Left kidney (tissue), 8 donors: ENCODE data around the gene GEMIN8. TPM values are rescaled to one million over a fixed set of nuclear protein-coding genes. Genes with fewer than 3 reads are reported as not detected.

Experiments
- DNase-seq: peaks from one replicate; pipeline ENCODE4 v3.0.0-alpha.2; 2013
- long read RNA-seq, 8 donors: transcript quantifications; one replicate each; lab custom pipeline, GENCODE V29; 2026
- polyA plus RNA-seq: library from polyadenylated mRNA; unstranded; fragments of 120-200 nt; gene quantifications from one replicate; pipeline ENCODE4 v1.2.1, GENCODE V29; 2013; ENCODE audit not compliant: insufficient read length

GEMIN8 gene, protein sequence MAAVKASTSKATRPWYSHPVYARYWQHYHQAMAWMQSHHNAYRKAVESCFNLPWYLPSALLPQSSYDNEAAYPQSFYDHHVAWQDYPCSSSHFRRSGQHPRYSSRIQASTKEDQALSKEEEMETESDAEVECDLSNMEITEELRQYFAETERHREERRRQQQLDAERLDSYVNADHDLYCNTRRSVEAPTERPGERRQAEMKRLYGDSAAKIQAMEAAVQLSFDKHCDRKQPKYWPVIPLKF
- polyA plus RNA-seq, result 37.3 TPM
- long read RNA-seq, donor 1, partial matches to known transcripts, result 5 of 9 reads
- long read RNA-seq, donor 1, other reads (novel, unspliced or antisense), result 0 of 9 reads
- long read RNA-seq, donor 2, partial matches to known transcripts, result 0 of 10 reads
- long read RNA-seq, donor 2, other reads (novel, unspliced or antisense), result 9 of 10 reads
- long read RNA-seq, donor 3, partial matches to known transcripts, result 0 of 2 reads
- long read RNA-seq, donor 3, other reads (novel, unspliced or antisense), result 0 of 2 reads
- long read RNA-seq, donor 4, partial matches to known transcripts, result 0 of 1 reads
- long read RNA-seq, donor 4, other reads (novel, unspliced or antisense), result 0 of 1 reads
- long read RNA-seq, donor 5, transcript GEMIN8-203 (4 exons, 1,119 nt), result major isoform, 8 of 22 reads
- long read RNA-seq, donor 5, partial matches to known transcripts, result 0 of 22 reads
- long read RNA-seq, donor 5, other reads (novel, unspliced or antisense), result 14 of 22 reads
- long read RNA-seq, donor 6, partial matches to known transcripts, result 0 of 6 reads
- long read RNA-seq, donor 6, other reads (novel, unspliced or antisense), result 5 of 6 reads
- long read RNA-seq, donor 7, partial matches to known transcripts, result 0 of 12 reads
- long read RNA-seq, donor 7, other reads (novel, unspliced or antisense), result 9 of 12 reads
- long read RNA-seq, donor 8, result 0 reads

DNA sequence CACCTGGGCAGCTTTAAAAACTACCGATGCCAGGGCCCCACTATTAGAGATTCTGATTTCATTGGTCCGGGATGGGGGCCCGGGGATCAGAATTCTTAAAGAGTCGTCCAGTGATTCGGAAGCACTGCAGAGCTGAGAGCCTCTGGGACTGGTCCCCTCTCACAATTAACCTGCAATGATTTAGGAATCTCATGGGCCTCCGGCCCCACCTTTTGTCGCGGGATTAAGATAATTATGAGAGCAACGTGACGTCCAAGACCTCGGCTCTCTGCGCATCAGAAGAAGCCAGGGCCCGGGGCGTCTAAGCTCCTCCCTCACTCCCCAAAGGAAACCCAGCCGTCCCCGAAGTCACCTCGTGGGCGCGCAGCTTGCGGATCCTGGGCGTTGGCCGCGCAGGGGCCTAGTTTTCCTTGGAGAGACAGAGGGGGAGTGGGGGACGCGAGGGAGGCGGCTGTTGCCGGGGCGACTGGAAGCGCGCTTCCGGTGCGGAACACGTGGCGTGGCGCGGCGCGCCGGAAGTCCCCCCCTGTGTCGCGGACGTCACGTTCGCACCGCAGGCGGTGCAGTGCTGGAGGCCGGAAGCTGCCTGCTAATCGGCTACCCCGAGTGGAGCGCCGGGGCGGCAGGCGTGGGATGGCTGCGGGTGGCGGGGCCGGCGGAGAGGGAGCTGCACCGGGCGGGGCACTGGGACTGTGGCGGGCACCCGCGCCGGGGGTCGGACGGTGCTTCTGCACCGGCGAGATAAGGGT is at the start of gene GEMIN8:
Gene GEMIN8, minus strand, starts transcription at position 468 of the 749 bp plus-strand sequence. CDS start 8,414 bp downstream, outside the sequence.
- DNase-seq, result peak; percentile 77

DNA sequence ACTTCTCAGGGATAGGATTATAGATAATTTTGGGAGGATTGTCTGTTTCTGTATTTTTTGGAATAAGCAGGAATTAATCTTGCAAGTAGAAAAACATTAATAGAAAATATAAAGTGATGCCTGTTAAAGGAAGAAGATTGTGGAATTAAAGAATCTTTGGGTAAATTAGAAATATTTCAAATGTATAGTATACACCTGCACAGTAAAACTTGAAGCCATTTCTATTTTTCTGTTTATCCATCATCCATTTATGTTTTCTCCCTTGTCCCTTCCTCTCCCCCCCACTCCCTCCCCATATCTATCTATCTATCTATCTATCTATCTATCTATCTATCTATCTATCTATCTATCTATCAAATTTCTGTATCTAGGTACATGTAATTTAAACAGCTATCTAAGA is 46.9 kb upstream of the GEMIN8 start:
- DNase-seq, result no peak

DNA sequence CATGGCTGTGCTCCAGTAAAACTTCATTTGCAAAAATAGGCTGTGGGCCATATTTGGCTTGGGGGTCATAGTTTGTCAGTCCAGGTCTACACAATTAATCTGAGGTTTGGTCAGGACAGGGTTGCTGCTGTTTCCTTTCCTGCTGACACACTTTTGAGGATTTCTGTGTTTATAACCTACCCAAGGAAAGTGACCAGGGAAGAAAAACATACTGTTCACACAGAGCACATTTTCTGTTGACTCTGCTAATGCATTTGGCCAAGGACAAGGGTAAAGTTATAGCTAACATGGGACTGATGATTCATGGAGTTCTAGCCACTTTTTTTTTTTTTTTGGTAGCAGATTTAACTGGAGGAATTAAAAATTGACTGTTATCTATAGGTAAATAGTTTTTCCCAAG is 43.9 kb upstream of the GEMIN8 start:
- no peak for DNase-seq

DNA sequence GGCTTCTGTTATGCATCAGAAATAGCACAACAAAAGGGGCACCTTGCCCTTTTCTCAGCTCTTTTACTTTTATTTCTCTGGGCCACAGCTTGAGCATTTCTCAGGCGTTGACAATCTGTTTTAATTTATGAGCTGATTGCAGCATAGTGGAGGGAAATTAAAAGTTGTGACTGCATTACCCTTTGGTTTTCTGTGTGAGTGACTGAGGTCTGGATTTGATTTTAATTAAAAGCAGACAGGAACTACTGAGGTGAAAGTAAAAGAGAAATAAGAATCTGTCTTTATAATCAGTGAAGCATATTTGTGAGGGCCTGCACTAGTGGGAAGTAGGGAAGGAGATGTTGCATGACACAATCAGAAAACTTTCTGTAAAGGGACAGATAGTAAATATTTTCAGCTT is 43.4 kb upstream of the GEMIN8 start:
- DNase-seq, result no peak

DNA sequence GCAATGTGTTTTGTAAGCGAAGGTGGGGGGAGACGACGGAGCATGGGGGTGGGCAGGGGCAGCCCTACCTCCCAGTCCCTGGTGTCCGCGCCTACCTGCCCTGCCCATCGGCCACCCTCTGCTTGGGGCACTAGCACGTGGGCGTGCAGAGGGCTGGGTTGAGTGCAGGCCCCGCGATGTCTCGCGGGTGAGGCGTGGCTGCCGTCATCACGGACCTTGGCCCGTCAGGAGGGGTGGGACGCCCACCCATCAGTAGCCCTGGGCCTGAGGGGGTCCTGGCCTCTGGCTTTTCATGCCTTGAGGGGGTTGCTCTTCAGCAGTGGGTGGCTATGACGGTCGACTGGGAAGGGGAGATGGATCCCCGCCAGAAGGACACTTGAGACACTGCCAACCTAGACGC is 36.1 kb upstream of the GEMIN8 start:
- no peak for DNase-seq

DNA sequence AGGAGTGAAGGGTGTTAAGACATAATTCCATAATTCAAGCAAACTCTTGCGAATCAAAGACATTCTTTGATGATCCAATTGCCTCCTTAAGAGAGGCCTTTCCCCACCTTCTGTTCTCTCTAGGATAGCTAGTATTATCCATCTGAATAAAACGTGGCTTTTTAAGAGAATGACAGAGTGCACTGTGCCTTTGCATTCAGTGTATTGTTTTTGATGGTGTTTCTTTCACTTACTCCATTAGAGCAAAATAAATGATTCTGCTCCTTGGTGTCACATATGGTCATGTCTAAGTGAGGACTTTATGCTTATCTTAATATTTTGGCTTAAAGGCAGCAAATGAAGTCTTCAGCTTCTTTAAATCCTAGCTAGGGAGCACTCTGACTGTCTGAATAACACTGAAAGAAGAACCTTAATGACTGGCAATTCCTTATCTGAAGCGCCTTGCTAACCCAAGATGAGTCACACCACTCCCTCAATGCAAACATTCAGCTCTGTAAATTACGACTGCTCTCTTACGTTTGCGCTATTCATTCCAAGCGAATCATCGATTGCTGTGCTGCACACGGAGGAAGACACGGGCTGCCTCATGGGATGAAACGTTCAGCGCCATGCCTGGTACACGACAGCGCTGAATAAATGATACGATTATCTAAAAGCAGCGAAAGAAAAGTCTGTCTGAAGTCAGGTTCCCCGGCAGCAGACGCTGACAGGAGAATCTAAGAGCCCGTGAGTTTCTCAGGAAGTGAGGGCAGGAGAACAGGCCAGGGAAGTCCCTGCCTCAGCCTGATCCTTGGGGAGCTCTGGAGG is 35.1 kb upstream of the GEMIN8 start:
- no peak for DNase-seq

DNA sequence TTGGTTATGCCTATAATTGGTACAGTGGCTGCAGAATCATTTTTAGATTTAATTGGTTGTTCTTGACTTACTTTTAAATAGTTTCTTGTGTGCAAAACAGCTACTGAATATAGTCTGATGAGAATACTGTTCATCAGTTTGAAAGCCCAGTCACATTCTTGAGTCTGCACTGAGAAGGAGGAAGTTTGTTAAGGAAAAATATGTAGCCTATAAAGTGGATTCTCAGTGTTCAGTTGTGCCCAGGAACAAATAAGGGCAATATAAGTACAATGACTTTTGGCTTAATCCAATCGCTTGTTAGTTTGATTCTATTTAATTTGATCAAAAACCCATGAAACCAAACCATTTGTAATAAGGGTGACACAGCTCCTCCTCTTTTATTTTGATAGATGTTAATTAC is 32.8 kb upstream of the GEMIN8 start:
- DNase-seq, result no peak

DNA sequence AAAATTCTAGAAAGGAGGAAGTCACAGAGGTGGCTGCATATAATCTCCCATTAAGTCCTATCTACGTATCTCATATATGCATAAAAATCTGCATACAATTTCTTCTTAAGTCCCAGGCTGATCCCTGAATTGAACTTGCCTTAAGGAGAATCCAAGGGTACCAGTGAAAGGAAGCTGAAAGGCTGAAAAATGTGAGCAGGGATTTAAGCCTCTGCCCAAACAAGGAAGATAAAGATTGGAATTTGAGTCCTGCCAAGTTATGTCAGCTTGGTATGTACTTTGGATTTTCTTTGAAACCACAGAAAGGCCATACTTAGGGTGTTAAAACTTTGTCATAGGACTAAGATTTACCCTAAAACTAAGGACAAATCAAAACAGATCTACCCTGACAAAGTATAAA is 26.5 kb upstream of the GEMIN8 start:
- DNase-seq, result no peak

DNA sequence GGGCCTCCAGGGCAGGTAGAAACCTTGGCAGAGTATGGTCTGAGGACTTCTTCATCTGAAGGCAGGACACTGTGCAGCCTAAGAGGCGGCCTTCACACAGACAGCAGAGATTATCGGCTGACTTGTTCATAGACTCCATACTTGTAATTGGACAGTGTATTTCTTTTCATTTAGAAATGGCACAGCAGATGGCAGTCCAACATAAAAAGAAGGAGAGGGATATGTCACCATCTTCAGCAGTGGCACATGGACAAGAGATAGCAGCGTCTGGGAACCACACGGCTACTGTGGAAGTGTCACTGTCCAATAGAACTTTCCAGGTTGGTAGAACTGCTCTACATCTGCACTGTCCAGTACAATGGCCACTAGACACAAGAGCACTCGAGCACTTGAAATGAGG is 21.7 kb upstream of the GEMIN8 start:
- no peak for DNase-seq

DNA sequence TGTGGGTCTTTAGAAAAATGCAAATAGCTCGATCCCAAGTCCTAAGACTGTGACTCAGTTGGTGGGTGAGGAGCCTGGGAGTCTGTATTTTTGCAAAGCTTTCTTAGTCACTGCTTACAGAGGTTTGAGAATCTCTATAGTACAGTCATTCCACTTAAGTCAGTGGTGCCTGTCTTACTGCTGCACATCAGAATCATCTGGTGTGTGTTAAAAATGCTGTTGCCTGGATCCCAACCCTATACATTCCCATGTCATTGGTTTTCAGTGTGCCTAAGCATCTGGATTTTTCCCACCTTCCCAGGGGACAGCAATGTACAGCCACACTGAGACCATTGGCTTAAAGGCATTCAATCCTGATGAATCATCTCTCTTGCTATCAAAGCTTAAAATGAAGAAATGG is 21.0 kb upstream of the GEMIN8 start:
- no peak for DNase-seq

DNA sequence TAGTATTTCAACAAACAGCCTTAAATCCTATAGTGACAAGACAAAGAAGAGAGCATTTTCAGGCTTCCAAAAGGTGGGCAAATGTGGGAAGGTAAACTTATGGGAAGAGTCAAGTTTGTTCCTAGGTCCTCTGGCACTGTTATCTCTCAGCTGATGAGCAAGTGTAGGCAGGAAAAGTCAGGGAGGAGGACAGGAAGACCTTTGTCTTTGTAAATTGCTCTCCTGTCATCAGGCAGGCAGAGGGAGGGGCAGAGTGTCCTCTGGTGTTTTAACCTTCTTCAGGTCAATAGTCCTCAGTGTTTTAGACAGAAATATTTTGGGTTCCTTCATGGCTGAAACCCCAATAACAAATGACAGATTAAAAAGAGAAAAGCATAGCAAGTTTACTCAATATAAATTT is 13.5 kb upstream of the GEMIN8 start:
- no peak for DNase-seq

DNA sequence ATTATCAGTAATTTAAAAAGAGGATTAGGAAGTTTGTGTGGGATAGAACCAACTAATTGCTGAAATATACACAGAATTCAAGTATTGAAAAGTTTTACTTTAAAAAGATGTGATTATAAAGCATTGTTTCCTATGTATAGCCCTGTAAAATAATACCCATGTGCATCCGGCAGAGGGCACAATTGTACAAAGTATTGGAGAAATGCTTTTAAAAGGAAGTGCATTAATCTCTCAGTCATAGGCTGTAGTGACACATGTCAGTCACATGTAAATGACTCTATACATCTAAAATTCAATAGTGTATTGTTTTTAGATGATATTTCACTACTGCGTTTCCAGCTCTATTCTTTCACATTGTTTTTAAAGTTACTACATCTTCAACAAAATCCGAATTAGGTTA is 9.7 kb upstream of the GEMIN8 start:
- DNase-seq, result peak; percentile 49

DNA sequence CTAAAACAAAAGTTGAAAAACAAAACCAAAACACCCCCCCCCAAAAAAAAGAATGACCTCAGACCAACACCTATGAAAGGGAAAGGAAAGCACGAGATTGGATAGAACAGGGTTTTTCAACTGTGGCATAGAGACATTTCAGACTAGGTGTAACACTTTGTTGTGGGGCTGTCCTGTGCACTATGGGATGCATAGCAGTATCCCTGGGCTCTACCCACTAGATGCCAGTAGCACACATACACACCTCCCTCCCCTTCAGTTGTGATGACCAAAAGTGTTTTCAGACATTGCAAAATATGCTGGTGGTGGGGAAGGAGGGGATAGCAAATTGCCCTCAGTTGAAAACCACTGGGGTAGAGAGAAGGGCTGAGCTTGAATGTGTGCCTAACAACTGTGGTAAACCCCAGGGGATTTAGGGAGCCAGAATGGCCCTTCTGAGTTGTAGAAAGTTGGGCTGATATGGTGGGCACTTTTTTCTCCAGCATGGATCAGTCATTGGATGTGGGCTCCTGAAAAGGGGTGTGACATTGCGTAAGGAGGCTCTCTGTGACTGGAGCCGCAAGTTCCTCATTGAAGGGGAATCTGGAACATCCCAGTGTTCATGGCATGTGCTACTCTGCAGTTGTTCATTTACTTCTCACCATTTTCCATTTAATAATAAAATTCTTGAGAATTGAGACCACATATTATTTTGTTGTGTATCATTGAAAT is 8.8 kb upstream of the GEMIN8 start:
- DNase-seq, result no peak

DNA sequence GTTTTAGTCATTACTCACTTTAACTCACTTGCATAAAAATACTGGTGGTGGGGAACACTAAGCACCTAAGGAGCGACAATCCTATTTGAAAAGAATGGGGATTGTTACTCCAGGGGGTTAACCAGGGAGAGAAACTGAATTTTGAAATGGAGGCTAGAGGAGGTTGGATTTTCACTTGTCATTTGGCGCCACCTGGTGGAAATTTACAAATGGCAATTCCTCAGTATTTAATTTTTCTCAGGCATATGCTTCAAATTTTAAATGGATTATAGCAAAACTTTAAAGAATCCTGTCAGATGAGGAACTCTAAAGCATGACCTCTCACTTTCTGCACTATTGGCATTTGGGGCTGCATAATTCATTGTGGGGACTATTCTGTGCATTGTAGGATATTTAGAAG is 2.7 kb upstream of the GEMIN8 start:
- peak; percentile 50 for DNase-seq

DNA sequence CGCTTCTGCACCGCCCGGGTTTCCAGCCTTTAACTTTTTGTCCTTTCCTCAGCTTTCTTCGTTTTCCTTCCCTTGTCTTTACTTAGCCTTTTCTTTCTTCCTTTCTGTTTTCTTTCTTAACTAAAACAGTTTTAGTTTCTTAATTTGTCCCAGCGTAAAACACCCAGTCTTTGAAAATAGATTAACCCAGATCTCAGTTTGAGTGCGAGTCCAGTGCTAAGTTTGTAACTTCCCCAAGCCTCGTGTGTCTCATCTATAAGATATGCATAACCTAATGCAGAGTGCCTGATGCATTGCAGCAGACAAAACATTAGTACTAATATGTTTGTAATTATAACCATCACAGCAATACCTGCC is 460 bp upstream of the GEMIN8 start:
- no peak for DNase-seq

DNA sequence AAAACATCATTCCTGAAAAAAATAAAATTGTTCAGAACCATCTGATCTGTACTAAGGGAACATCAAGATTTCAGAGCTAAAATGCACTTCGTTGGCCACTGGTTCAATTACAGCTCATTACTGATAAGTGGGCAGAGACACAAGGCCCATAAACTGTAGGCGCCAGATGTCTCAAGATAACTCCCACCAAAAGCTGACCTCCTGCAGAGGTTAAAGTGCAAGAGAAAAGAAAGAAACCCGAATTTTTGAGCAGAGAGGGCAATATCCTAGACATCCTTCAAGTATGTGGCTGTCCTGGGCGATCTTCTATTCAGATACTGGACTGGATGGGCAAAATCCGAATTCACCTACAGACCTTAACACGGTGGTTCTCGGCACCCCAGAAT is 660 bp downstream of the GEMIN8 start:
- no peak for DNase-seq

DNA sequence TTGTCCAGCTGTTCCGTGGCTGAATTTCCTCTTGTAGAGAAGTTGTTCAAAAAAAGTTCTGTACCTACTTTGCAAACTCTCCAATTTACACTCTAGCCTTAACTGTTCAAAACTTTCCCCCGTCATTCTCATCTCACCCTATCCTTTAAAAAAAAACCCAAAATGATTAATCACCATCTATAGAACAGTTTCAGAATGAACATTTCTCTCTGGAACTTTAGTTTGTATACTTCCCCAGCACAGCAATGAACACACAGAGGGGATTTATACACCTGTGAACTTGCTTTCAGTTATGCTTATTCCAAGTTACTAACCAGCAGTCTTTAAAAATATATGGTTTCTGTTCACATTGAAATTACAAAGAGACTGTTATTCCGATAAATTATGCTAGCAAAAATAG is 1.2 kb downstream of the GEMIN8 start:
- no peak for DNase-seq

DNA sequence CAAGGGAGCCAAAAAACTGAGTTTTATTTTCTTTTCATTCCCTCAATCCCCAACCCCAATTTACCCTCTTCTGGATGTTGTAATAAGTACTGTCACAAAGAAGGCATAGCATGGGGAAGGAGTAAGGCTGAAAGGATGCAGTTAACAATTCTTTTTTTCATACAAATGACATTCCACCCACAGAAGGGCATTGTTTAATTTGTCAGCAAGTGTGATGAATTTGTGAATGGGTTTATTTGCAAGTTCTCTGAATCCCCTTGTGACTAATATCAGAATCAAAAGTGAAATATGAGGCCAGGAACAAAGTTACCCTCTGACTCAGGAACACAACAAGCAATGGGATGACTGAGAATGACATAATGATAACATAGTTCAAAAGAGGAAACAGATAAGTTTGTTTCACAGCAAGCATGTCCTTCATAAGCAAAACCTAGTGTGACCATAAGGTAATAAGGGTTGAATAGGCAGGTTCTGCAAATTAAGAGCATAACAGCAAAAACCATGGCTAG is 2.1 kb downstream of the GEMIN8 start:
- DNase-seq, result no peak

DNA sequence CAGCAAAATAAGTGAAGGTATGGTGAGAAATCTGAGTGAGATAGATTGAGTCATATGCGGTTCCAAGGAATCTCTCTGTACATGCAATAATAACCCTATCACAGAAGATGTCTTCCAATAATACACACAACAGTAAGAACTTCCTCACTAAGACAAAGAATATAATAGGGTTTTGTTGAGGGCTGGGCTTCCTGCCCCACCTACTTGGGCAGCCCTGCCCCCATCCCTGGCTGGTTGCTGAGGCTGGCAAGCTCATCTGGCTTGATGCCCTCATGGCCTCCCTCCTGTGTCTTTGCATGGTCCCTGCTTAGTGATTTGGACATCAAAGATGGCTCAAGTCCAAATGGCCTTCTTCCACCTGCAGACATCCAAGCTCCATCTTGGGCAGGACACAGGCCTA is 2.7 kb downstream of the GEMIN8 start:
- no peak for DNase-seq

DNA sequence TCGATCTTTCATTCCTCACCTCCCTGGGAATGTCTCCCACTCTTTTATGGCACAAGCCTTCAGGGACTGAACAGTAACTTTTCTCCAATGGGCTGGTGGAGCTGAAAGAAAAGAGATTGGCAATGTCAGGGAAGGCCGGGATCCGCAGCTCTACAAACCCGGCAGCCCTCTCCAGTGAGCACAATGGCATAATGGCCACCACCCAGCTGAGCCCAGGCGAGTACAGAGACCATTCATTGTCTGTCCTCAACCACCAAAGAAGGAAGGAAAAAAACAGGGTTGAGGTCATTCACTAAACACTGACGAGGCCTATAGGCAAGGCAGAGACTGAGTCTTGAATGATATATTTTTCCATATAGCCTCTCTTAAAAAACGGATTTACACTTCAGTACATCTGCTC is 3.6 kb downstream of the GEMIN8 start:
- no peak for DNase-seq

DNA sequence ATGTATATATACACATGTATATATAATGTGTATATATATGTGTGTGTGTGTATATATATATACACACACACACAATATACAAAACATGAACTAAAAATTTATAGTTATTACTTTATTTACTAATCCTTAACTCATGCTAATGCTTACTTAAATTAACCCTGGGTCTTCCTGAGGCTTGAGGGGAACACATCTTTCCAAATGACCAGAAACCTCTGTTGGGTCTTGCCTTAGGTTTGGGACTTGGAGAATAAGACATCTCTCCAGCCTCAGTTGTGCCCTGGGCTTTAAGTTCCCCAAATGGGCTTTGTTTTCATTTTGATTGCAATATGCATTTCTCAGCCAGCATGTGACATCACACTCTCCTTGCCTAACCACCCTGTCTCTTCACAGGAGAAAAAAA is 7.7 kb downstream of the GEMIN8 start:
- DNase-seq, result no peak
